Caco-2 (cell line): ENCODE results near the gene P4HA2. TPM values are rescaled to one million over a fixed set of nuclear protein-coding genes. Genes with fewer than 3 reads are reported as not detected.

Experiments used
- BruUV-seq: library from RNA; stranded (reverse); fragments of 400-500 nt; replicated peaks from 2 replicates; lab custom pipeline; 2021; lab: Mats Ljungman, UMichigan
- CTCF ChIA-PET: fragments of 300-600 bp; sonication (Branson Sonifier 250); formaldehyde crosslinking; loops from one replicate; lab custom pipeline; 2022; ENCODE audit warnings: antibody characterized with exemption; lab: Charles Lee
- POLR2A ChIA-PET: fragments of 300-600 bp; sonication (Branson Sonifier 250); formaldehyde crosslinking; loops from one replicate; lab custom pipeline; 2022; ENCODE audit warnings: antibody characterized with exemption; lab: Charles Lee
- DNase-seq, 2 experiments: peaks; one replicate each; pipeline versions ENCODE4 v3.0.0 to v3.0.0-alpha.2; 2020 to 2022
- H3K27me3 ChIP-seq: replicated peaks from 2 replicates; pipeline ENCODE4 v1.6.0; 2011; ENCODE audit warnings: low read length; ENCODE audit not compliant: control insufficient read depth, insufficient read depth
- H3K36me3 ChIP-seq: 2 replicates; pipeline ENCODE4 v1.5.1; 2011; ENCODE audit warnings: low read length; ENCODE audit not compliant: control insufficient read depth, insufficient read depth
- H3K4me1 ChIP-seq: fragments of 250-450 bp; sonication (Bioruptor Pico); 2 replicates; pipeline ENCODE4 v1.5.1; 2020; ENCODE audit warnings: mild to moderate bottlenecking
- H3K4me3 ChIP-seq: 2 replicates; pipeline ENCODE4 v1.5.1; 2011; ENCODE audit warnings: low read depth, mild to moderate bottlenecking, control low read depth, low read length
- H3K9me3 ChIP-seq: fragments of 250-450 bp; sonication (Bioruptor Pico); 2 replicates; pipeline ENCODE4 v1.5.1; 2020; ENCODE audit warnings: mild to moderate bottlenecking, moderate library complexity
- H3K27ac Mint-ChIP-seq: one replicate; pipeline ENCODE4 v1.8.0; 2022; ENCODE audit warnings: mixed read lengths; ENCODE audit not compliant: unreplicated experiment
- H3K27me3 Mint-ChIP-seq: one replicate; pipeline ENCODE4 v1.8.0; 2022; ENCODE audit warnings: mixed read lengths; ENCODE audit not compliant: insufficient read depth, unreplicated experiment
- H3K36me3 Mint-ChIP-seq: one replicate; pipeline ENCODE4 v1.8.0; 2022; ENCODE audit warnings: mild to moderate bottlenecking, mixed read lengths; ENCODE audit not compliant: insufficient read depth, unreplicated experiment
- H3K4me1 Mint-ChIP-seq: one replicate; pipeline ENCODE4 v1.8.0; 2022; ENCODE audit warnings: low read depth, mixed read lengths; ENCODE audit not compliant: unreplicated experiment
- H3K4me3 Mint-ChIP-seq: one replicate; pipeline ENCODE4 v1.8.0; 2022; ENCODE audit warnings: mild to moderate bottlenecking, moderate library complexity, mixed read lengths; ENCODE audit not compliant: unreplicated experiment
- H3K9me3 Mint-ChIP-seq: one replicate; pipeline ENCODE4 v1.8.0; 2022; ENCODE audit warnings: mixed read lengths; ENCODE audit not compliant: unreplicated experiment
- intact Hi-C: fragments of 100-400 bp; cut with micrococcal nuclease; formaldehyde crosslinking; loops from one replicate; pipeline ENCODE4 v1.10.0; 2022; ENCODE audit not compliant: unreplicated experiment
- total RNA-seq: library from RNA; stranded (reverse); gene quantifications from 2 replicates; pipeline ENCODE4 v1.2.3, GENCODE V29; 2022
- TF ChIP-seq, protein P1 (sequence below), 2 experiments: fragments of 200-600 bp in 1 of 2; IDR thresholded peaks; 1 replicate in 1 of 2; 2 replicates in 1 of 2; pipeline versions ENCODE4 v1.5.1 to v1.8.0; 2011 to 2022; ENCODE audit warnings: antibody characterized with exemption in 1 of 2, control low read depth in 1 of 2, inconsistent platforms in 1 of 2, low read depth in 1 of 2, low read length in 1 of 2, mild to moderate bottlenecking in 1 of 2, moderate library complexity in 1 of 2; ENCODE audit not compliant: insufficient read depth in 1 of 2, severe bottlenecking in 1 of 2, unreplicated experiment in 1 of 2

Gene P4HA2
- total RNA-seq, 1 experiment from 2014 or later = 41.0 TPM

- Mint-ChIP-seq H3K36me3 (no peaks in the 10 kb centered on the region), H3K4me1 (no peaks in the 10 kb centered on the region), H3K9me3 (no peaks in the 10 kb centered on the region), H3K27me3 (no peaks in the 10 kb centered on the region), H3K4me3 (no peak overlapping the region), H3K27ac (no peak overlapping the region)
- BruUV-seq = no TSS peak
- intact Hi-C loops = no loop called here
- POLR2A ChIA-PET = no interaction called here
- no peaks in the 10 kb centered on the region for H3K4me1 ChIP-seq
- H3K27me3 ChIP-seq = no peaks in the 10 kb centered on the region
- no peak overlapping the region for H3K4me3 ChIP-seq
- no peaks in the 10 kb centered on the region for H3K36me3 ChIP-seq
- no peaks in the 10 kb centered on the region for H3K9me3 ChIP-seq
- TF ChIP-seq, protein P1, sequence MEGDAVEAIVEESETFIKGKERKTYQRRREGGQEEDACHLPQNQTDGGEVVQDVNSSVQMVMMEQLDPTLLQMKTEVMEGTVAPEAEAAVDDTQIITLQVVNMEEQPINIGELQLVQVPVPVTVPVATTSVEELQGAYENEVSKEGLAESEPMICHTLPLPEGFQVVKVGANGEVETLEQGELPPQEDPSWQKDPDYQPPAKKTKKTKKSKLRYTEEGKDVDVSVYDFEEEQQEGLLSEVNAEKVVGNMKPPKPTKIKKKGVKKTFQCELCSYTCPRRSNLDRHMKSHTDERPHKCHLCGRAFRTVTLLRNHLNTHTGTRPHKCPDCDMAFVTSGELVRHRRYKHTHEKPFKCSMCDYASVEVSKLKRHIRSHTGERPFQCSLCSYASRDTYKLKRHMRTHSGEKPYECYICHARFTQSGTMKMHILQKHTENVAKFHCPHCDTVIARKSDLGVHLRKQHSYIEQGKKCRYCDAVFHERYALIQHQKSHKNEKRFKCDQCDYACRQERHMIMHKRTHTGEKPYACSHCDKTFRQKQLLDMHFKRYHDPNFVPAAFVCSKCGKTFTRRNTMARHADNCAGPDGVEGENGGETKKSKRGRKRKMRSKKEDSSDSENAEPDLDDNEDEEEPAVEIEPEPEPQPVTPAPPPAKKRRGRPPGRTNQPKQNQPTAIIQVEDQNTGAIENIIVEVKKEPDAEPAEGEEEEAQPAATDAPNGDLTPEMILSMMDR (IDR thresholded peaks at IDR 0.05; ENCODE audit: insufficient read depth in 1 of 2, low read depth in 1 of 2, low read length in 1 of 2, severe bottlenecking in 1 of 2, unreplicated experiment in 1 of 2) = no peak
- CTCF ChIA-PET = no interaction called here
- peak in 1 of 2 experiments; percentile 4 for DNase-seq
Measured at GRCh38 chr5:132233081-132233480, 5.4 kb upstream of the P4HA2 start.

DNA sequence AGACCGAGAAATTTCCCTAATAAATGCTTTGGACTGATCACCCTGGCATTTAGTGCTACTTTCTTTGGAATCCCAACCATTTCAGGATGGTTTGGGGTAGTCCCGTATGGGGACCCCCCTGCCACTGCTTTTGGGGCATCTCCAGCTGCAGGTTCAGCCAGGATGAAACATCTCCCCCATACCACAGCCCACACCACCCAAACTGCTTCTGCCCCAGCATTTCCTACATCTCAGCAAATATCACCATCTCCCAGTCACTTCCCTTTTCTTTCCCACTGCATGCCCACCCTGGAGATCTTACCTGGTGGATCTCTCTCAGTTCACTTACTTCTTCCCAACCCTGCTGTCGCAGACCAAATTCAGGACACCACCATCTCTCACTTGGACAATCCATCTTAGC, 4.8 kb upstream of the P4HA2 start:
- TF ChIP-seq, protein P1 (IDR thresholded peaks at IDR 0.05; ENCODE audit: insufficient read depth in 1 of 2, low read depth in 1 of 2, low read length in 1 of 2, severe bottlenecking in 1 of 2, unreplicated experiment in 1 of 2) = no peak
- peak in 1 of 2 experiments; percentile 3 for DNase-seq
- Histone ChIP-seq H3K4me3 (no peak overlapping the region), H3K4me1 (no peaks in the 10 kb centered on the region), H3K36me3 (no peaks in the 10 kb centered on the region), H3K27me3 (no peaks in the 10 kb centered on the region), H3K9me3 (no peaks in the 10 kb centered on the region)
- Mint-ChIP-seq H3K4me1 (no peaks in the 10 kb centered on the region), H3K27ac (no peak overlapping the region), H3K27me3 (no peaks in the 10 kb centered on the region), H3K36me3 (no peaks in the 10 kb centered on the region), H3K4me3 (no peak overlapping the region), H3K9me3 (no peaks in the 10 kb centered on the region)
- ChIA-PET POLR2A (no interaction called here), CTCF (no interaction called here)
- BruUV-seq = no TSS peak
- intact Hi-C loops = no loop called here

- no peaks in the 10 kb centered on the region for H3K36me3 ChIP-seq
- H3K27ac Mint-ChIP-seq = no peak overlapping the region
- H3K4me1 Mint-ChIP-seq = peaks cover 5% of the 10 kb centered on the region
- DNase-seq = peak in 1 of 2 experiments; percentile 5
- no peaks in the 10 kb centered on the region for H3K9me3 ChIP-seq
- H3K4me1 ChIP-seq = peaks cover 5% of the 10 kb centered on the region; the same call in 1 of the 2 replicates
- intact Hi-C loops = no loop called here
- no peaks in the 10 kb centered on the region for H3K27me3 Mint-ChIP-seq
- BruUV-seq = no TSS peak
- CTCF ChIA-PET = no interaction called here
- H3K9me3 Mint-ChIP-seq = no peaks in the 10 kb centered on the region
- TF ChIP-seq, protein P1 (IDR thresholded peaks at IDR 0.05; ENCODE audit: insufficient read depth in 1 of 2, low read depth in 1 of 2, low read length in 1 of 2, severe bottlenecking in 1 of 2, unreplicated experiment in 1 of 2) = no peak
- no peaks in the 10 kb centered on the region for H3K27me3 ChIP-seq
- H3K4me3 Mint-ChIP-seq = no peak overlapping the region
- H3K36me3 Mint-ChIP-seq = no peaks in the 10 kb centered on the region
- POLR2A ChIA-PET = no interaction called here
- no peak overlapping the region for H3K4me3 ChIP-seq
Measured at GRCh38 chr5:132230871-132231270, 3.2 kb upstream of the P4HA2 start.
